H54 (cell line): ENCODE results near the gene C3AR1.
"Not testable (repeated sequence)": the region's sequence is repeated elsewhere in the genome, so short reads cannot be mapped to it uniquely, and the experiment has no call there.

ENCODE experiments used
- DNase-seq: peaks from one replicate; pipeline ENCODE4 v3.0.0; 2011; ENCODE audit warnings: low spot score, mixed read lengths; ENCODE audit not compliant: insufficient read length
- FAIRE-seq: peaks from 3 replicates; lab custom pipeline; 2011; peaks lifted over from hg19 to GRCh38; lab: Jason Lieb, UNC
- POLR2A ChIP-seq: IDR thresholded peaks from 2 replicates; pipeline ENCODE4 v1.6.1; 2011; ENCODE audit warnings: low read depth, mild to moderate bottlenecking, low read length

Gene C3AR1

GRCh38 chr12:8065991-8066594, at the start of gene C3AR1:
TSS of gene C3AR1 (minus strand) at chr12:8066359. CDS start at chr12:8060185, 6,174 bp downstream.
- no peak for TF ChIP-seq POLR2A
- DNase-seq: peak; percentile 46
- FAIRE-seq: peak; percentile 97

GRCh38 chr12:8113117-8113516, 47.0 kb upstream of the C3AR1 start:
- FAIRE-seq, DNase-seq: not testable (repeated sequence)

DNA sequence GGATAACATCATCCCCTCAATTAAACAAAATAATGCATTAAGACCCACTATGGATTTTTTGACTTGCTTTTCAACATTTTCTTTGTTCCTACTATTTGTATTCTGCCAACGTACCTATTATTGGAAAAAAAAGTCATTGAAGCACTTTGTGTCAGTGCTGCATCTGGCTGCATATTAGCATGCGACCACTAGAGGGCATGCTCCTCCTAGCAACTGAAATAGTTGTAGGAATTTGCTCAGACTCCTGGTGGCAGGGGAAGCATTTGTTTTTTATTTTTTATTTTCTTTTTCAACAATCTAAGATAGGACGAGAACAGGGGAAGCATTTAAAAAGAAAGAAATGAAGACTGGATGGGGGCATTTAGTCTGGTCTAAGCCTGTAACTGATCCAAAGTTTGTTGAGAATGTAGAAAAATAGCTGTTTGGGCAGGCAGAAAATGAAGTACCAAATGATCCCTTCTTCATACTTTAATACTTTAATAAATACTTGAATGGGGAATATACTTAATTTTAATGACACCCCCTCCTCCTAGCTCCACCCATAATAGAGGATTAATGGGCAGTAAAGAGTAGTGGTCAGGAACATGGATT, 42.7 kb upstream of the C3AR1 start:
- FAIRE-seq: peak; percentile 85
- DNase-seq: peak; percentile 30
- TF ChIP-seq POLR2A: no peak

DNA sequence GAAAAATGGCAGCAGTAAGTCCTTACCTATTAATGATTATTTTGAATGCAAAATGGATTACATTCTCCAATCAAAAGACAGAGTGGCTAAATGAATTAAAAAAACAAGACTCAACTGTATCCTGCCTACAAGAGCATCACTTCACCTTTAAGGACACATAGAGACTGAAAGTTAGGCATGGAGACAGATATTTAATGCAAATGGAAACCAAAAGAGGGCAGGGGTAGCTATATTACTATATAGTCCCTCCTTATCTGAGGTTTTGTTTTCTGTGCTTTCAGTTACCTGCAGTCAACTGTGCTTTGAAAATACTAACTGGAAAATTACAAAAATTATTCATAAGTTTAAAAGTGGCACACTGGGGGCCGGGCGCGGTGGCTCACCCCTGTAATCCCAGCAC, 33.1 kb upstream of the C3AR1 start:
- FAIRE-seq (no peak), DNase-seq (no peak)
- no peak for TF ChIP-seq POLR2A

GRCh38 chr12:8096281-8096915, 30.2 kb upstream of the C3AR1 start:
- no peak for FAIRE-seq

DNA sequence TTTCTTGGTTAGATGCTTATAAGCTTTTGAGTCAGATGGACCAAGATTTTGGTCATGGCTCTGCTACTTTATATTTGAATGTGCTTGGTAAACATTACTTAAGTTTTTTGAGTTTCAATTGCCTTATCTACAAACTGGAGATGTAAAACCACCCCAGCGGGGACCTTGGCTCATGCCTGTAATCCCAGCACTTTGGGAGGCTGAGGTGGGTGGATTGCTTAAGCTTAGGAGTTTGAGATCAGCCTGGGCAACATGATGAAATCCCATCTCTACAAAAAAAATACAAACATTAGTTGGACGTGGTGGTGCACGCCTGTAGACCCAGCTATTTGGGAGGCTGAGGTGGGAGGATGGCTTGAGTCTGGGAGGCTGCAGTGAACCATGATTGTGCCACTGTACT, 27.1 kb upstream of the C3AR1 start:
- FAIRE-seq (no peak), DNase-seq (no peak)
- no peak for TF ChIP-seq POLR2A

More at GRCh38 chr12:8096281-8096915, 30.2 kb upstream of the C3AR1 start:
- TF ChIP-seq POLR2A: no peak
- DNase-seq: no peak

- TF ChIP-seq POLR2A: no peak
- no peak for DNase-seq
- FAIRE-seq: no peak
Observed at GRCh38 chr12:8089716-8090115, 23.6 kb upstream of the C3AR1 start.

DNA sequence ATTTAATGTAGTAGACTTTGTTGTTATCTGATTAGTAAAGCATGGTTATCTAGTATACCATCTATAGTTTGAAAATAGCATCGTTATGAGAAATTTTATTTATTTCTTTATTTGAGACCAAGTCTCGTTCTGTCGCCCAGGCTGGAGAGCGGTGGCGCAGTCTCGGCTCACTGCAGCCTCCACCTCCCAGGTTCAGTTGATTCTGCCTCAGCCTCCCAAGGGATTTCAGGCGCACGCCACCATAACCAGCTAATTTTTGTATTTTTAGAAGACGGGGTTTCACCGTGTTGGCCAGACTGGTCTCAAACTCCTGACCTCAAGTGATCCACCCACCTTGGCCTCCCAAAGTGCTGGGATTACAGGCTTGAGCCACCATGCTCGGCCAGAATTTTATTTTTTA, 23.1 kb upstream of the C3AR1 start:
- not testable (repeated sequence) for DNase-seq, FAIRE-seq

DNA sequence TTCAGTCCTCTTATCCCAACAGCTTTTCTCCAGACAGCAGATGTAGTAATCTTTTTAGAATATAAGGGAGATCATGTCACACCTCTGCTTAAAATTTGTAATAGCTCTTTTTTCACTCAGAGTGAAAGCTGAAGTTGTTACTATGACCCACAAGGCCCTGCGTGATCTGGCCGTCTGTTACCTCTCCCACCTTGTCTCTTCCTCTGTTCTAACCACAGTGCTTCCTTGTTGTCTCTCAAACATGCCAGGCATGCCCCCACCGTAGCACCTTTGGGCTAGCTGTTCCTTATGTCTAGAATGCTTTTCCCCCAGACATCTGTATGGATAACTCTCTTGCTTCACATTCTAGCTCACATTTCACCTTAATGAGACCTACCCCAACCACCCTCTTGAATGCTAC, 22.4 kb upstream of the C3AR1 start:
- no peak for TF ChIP-seq POLR2A
- FAIRE-seq: no peak
- DNase-seq: no peak

- no peak for TF ChIP-seq POLR2A
- DNase-seq: no peak
- FAIRE-seq: no peak
Observed at GRCh38 chr12:8087666-8088065, 21.5 kb upstream of the C3AR1 start.

- DNase-seq, FAIRE-seq: not testable (repeated sequence)
Observed at GRCh38 chr12:8084351-8084750, 18.2 kb upstream of the C3AR1 start.

DNA sequence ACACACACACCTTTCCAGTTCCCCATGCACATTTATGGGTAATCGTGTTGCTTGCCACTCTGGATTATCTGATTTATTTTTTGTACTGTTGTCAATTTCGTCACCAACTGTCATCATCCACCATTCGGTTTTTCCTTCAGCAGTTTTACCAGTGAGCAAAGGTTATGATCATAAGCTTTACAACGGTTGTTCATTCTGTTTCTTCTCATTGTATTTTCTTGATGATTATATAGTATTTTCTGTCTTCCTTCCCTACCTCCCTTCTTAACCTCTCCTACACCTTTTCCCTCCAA, 16.6 kb upstream of the C3AR1 start:
- no peak for TF ChIP-seq POLR2A
- DNase-seq: no peak
- FAIRE-seq: peak; percentile 36

DNA sequence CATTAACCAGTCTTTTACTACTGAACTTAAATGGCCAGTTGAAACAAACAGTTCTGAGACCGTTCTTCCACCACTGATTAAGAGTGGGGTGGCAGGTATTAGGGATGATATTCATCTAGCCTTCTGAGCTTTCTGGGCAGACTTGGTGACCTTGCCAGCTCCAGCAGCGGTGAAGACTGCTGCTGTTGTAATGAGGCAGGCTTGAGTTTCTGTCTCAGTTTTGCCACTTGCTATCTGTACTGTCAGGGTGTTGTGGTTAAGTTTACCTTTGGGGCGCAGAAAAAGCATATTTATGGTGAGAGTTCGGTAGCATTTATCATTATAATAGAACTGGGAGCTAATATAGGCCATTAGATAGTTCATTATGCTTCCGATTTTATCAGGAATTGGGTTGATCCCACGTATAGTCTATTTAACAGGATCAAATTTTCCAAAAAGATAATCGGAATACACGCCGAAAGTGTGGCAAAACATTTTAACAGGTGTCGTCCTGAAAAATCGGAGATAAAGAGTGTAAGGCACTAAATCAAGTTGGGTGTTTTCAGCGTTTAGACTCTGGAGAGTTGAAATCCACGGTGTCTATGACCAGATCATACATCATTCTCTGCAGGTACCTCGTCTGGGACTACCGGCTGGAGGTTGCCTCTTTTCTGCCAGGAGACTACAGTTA, 15.2 kb upstream of the C3AR1 start:
- TF ChIP-seq POLR2A: no peak
- DNase-seq (no peak), FAIRE-seq (peak; percentile 11)

DNA sequence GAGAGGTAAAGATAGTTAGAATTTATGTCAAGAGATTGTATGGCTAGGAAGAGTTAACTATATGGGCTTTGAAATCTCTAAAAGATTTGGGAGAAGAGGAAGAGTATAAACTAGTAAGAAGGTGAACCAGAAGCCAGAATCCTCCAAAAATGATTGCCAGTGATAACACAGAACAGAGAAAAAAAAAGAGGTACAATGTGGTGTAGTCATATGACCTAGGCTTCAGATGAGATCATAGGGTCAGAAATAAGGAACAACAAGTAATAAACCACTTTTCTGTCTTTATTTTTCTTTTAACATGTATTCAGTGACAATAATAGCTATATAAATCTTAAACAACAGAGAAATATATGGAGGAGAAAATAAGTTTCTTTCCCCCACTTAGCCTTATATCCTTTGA, 14.0 kb upstream of the C3AR1 start:
- no peak for DNase-seq
- FAIRE-seq: no peak
- TF ChIP-seq POLR2A: no peak
